IPS-15b (cell line): ENCODE data around the gene ACTRT2.

ENCODE experiments used
- H3K27me3 ChIP-seq: one replicate; pipeline ENCODE4 v1.6.1; 2013; ENCODE audit warnings: low read length; ENCODE audit not compliant: control insufficient read depth, insufficient read depth
- H3K36me3 ChIP-seq: one replicate; pipeline ENCODE4 v1.6.1; 2013; ENCODE audit warnings: low read length; ENCODE audit not compliant: control insufficient read depth, insufficient read depth
- H3K4me1 ChIP-seq: one replicate; pipeline ENCODE4 v1.6.1; 2013; ENCODE audit warnings: mild to moderate bottlenecking, low read length; ENCODE audit not compliant: control insufficient read depth, insufficient read depth
- H3K4me3 ChIP-seq: one replicate; pipeline ENCODE4 v1.5.1; 2013; ENCODE audit warnings: low read depth, low read length
- H3K9ac ChIP-seq: one replicate; pipeline ENCODE4 v1.6.1; 2013; ENCODE audit warnings: low read depth, mild to moderate bottlenecking, low read length
- H3K9me3 ChIP-seq: one replicate; pipeline ENCODE4 v1.6.1; 2013; ENCODE audit warnings: mild to moderate bottlenecking, low read length; ENCODE audit not compliant: control insufficient read depth, insufficient read depth

ACTRT2 gene

DNA sequence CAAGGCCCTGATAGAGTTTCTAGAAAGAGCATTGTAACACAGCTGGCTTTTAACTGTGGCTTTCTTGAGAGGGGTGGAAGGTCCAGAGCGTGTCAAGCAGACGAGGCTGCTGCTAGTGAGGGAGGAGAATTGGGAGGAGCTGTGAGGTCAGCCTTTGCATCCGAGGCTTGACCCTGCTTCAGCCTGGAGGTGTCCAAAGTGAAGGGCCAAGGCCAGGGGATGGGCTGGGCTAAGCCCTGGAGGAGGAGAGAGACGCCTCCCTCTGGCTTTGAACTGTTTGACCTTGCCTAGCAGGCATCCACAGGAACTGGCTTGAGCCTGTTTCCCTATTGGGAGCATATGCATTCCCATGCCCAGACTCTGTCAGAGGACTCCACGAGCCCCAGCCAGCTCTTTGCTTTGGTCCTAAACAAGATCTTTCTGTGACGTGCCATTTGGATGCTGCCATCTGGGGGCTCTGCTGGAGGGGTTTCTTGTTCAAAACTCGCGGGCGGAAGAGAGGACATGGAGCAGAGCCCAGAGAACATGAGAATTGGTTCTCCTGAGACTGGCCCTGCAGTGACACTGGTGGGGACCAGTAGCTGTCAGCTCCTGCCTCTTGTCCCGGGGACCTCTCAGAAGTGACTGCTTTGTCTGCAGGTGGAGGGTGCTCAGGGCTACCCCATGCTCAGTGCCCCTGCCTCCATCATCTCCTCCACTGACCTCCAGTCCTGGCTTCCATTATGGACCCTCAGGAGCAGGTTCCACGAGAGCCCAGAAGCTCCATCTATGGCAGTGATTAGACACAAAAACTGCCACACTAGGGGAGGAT lies 5.5 kb downstream of the ACTRT2 start:
- Histone ChIP-seq H3K27me3 (no peaks in the 10 kb centered on the region), H3K9me3 (no peaks in the 10 kb centered on the region), H3K4me3 (no peak overlapping the region), H3K4me1 (no peaks in the 10 kb centered on the region), H3K9ac (no peak overlapping the region), H3K36me3 (no peaks in the 10 kb centered on the region)

GRCh38 chr1:3027611-3028371 lies 6.5 kb downstream of the ACTRT2 start:
- Histone ChIP-seq H3K4me1 (no peaks in the 10 kb centered on the region), H3K36me3 (no peaks in the 10 kb centered on the region), H3K9me3 (no peaks in the 10 kb centered on the region), H3K9ac (no peak overlapping the region), H3K4me3 (no peak overlapping the region), H3K27me3 (no peaks in the 10 kb centered on the region)

- Histone ChIP-seq H3K4me1 (no peaks in the 10 kb centered on the region), H3K27me3 (no peaks in the 10 kb centered on the region), H3K4me3 (no peak overlapping the region), H3K36me3 (no peaks in the 10 kb centered on the region), H3K9me3 (no peaks in the 10 kb centered on the region), H3K9ac (no peak overlapping the region)
Observed at GRCh38 chr1:3028531-3029282, 7.4 kb downstream of the ACTRT2 start.

GRCh38 chr1:3029481-3029961 lies 8.3 kb downstream of the ACTRT2 start:
- H3K9ac ChIP-seq, result no peak overlapping the region
- no peak overlapping the region for H3K4me3 ChIP-seq
- no peaks in the 10 kb centered on the region for H3K27me3 ChIP-seq
- no peaks in the 10 kb centered on the region for H3K4me1 ChIP-seq
- H3K9me3 ChIP-seq, result no peaks in the 10 kb centered on the region
- no peaks in the 10 kb centered on the region for H3K36me3 ChIP-seq

GRCh38 chr1:3029991-3030662 lies 8.9 kb downstream of the ACTRT2 start:
- H3K36me3 ChIP-seq, result no peaks in the 10 kb centered on the region
- H3K4me1 ChIP-seq, result no peaks in the 10 kb centered on the region
- H3K9me3 ChIP-seq, result no peaks in the 10 kb centered on the region
- no peaks in the 10 kb centered on the region for H3K27me3 ChIP-seq
- H3K4me3 ChIP-seq, result no peak overlapping the region
- no peak overlapping the region for H3K9ac ChIP-seq

DNA sequence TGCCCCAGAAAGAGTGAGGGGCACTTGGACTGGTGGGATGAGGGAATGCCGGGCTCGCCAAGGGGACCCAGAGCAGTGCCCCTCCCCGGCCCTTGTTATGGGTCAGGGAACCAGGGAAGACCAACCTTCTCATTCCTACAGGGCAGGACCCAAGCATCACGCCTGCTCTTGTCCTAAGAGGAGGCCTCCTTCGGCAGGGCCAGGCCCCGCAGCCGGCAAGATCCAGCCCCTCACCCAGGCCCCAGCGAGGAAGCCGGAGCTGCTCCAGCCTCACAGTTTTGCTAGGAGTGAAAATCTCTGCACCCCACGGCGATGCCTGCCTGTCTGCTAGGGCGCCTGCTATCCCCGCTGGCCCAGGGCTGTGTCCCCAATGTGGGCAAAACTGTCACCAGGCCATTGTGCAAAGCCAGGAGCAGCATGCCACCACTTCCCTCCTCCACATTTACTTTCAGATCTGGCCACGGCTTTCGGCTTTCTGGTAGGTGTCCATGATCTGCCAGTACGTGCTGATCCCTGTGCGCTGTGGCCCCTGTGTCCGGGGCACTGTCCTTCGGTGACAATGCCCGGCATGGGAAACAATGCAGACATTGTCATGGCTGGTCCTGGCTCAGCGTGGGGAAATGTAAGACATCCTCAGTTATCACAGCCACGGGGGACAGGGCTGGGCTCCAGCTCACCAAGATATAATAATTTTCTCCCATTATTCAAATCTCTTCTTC lies 9.6 kb downstream of the ACTRT2 start:
- Histone ChIP-seq H3K9ac (no peak overlapping the region), H3K4me3 (no peak overlapping the region), H3K36me3 (no peaks in the 10 kb centered on the region), H3K4me1 (no peaks in the 10 kb centered on the region), H3K27me3 (no peaks in the 10 kb centered on the region), H3K9me3 (no peaks in the 10 kb centered on the region)

DNA sequence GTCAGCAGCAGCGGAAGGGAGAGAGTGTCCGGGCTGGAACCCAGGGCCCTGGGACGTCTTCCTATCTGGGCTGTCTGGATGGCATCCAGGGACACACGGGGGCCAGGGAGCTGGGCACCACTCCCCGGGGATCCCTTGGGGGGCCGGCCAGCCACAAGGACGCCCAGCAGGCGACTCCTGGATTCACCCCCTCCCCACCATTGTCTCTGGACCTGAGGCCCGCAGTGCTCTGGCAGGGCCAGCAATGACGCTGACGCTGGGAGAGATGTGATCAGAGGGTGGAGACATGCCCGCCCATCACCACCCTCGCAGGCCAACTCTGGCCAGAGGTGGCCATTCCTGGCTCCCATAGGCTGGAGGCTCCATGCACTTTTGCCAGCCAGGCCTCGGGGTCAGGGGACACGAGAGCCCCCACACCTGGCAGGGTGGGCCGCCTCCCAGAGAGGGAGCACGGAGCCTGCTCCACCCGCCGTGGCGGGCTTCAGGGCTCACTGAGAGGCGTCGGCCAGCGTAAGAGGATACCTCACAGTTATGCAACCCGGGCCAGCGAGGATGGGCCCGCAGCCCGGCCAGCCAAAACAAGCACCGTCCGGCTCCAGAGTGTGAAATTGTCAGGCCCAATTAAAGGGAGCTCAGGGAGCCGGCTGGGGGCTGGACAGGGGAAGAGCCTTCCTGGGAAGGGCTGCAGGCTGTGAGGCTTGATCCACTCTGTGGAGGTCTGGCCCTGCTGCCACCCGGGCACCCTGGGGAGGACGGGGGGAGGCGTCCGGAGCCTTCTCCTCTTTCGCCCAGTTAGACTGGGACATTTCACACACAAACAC lies 10.3 kb downstream of the ACTRT2 start:
- Histone ChIP-seq H3K4me1 (no peaks in the 10 kb centered on the region), H3K9ac (no peak overlapping the region), H3K27me3 (no peaks in the 10 kb centered on the region), H3K9me3 (no peaks in the 10 kb centered on the region), H3K4me3 (no peak overlapping the region), H3K36me3 (no peaks in the 10 kb centered on the region)

DNA sequence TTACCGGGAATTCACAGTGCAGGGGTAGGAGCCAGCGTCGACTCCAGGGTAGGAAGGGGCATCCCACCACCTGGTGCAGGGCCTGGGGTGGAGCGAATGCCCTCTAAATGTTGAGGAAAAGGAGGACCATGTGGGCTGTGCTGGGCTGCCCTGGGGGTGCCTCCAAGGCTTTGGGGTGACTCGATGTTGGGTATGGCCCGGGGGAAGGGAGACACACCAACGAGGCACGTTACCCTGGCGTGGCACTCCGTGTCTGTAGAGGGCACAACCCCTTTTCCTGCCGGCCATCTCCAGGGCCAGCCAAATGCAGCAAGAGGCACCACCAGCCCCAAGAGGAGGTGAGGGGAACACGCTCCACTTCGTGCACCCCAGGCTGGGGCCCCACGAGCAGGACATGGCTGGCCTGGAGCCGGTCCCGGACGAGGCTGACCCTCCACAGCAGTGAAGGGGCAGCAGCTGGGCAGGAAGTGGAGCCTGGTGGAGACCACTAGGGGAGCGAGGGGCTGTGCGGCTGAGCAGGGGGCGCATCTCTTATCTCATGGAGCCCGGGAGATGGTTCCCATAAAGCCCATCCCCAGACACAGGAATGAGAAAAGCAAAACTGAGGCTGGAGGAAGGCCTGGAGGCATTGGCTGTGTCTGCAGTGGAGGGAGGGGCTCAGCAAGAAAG lies 11.2 kb downstream of the ACTRT2 start:
- no peaks in the 10 kb centered on the region for H3K27me3 ChIP-seq
- H3K9me3 ChIP-seq, result no peaks in the 10 kb centered on the region
- H3K9ac ChIP-seq, result no peak overlapping the region
- no peaks in the 10 kb centered on the region for H3K4me1 ChIP-seq
- no peak overlapping the region for H3K4me3 ChIP-seq
- H3K36me3 ChIP-seq, result no peaks in the 10 kb centered on the region

DNA sequence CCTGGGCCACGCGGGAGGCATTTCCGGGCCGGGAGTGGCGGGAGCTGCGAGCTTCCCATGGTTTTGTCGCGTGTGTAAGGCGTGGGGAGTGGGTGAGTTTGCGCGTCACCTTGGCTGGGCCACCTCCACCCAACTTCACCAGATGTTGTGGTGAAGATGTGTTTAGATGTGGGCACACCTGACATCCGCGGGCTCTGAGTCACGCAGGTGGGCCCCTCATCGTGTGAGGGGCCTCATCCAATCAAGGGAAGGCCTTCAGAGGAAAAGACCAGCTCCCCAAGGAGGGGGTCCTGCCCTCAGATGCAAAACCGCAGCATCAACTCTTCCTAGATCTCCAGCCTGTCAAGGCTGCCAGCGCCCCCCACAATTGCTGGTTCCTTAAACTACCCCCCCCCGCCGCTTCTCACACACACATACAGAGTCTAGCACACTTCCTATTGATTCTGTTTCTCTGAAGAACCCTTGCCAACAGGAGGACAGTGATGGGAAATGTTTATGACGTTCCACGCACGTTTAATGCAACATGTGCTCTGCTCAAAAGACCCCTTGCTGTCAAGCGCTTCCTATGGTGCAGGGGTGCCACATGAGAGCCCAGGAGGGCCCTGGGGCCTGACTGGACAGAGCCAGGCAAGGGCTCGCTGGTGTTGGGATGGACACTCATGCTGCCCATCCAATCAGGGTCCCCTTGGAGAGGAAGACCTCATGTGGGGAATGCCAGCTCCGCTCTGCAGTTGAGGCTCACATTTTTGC lies 11.9 kb downstream of the ACTRT2 start:
- H3K36me3 ChIP-seq, result no peaks in the 10 kb centered on the region
- no peak overlapping the region for H3K4me3 ChIP-seq
- no peaks in the 10 kb centered on the region for H3K4me1 ChIP-seq
- H3K27me3 ChIP-seq, result no peaks in the 10 kb centered on the region
- H3K9ac ChIP-seq, result no peak overlapping the region
- no peaks in the 10 kb centered on the region for H3K9me3 ChIP-seq

- Histone ChIP-seq H3K9me3 (no peaks in the 10 kb centered on the region), H3K4me3 (no peak overlapping the region), H3K9ac (no peak overlapping the region), H3K27me3 (no peaks in the 10 kb centered on the region), H3K36me3 (no peaks in the 10 kb centered on the region), H3K4me1 (no peaks in the 10 kb centered on the region)
Observed at GRCh38 chr1:3033790-3034090, 12.5 kb downstream of the ACTRT2 start.
